ENCODE data around the gene BRI3.

DNA sequence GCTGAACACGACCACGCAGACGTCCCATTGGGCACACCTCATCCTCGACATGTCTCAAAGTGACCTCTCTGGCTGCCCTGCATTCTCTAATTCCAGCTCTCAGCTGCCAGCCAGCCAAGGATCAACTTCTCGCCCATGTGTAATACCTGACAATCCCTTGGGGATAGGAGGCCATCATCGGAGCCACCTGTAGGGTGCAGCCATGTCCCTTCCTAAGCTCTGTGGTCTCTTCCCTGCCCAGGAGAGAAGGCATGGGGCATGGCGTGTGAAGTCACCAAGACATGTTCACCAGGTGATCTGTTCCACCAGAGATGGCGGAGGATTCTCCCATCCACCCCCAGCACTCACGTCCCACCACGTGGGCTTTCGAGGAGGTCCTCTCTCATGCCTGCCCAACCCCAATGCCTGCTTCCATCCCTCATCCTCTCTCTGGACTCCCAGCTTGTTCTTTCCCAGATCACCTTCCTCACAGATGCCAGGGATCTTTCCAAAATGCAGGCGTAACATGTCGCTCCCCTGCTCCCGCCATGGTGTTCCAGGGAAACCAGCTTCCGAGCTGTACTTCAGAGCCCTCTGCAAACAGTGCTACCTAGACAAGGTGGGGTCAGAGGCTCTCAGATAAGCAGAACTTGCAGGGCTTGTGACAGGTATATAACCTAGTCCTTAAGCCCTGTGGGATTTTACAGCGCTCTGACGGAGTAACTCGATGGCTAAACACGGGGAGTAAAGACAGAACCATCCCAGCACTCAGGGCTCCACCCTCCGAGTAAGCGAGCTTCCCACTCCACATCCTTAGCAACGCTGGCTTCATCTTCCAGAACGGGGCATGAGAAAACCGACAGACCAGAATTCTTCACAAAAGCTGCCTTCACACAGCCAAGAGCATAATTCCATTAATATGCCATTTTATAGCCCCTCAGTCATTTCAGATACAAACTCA, 41.1 kb downstream of the BRI3 start:
- TF ChIP-seq POLR2A (IDR thresholded peaks at IDR 0.05; ENCODE audit: low read depth, low read length) (no peak), POLR2AphosphoS5 (IDR thresholded peaks at IDR 0.05; ENCODE audit: low read depth, low read length) (no peak), PAX5 (IDR thresholded peaks at IDR 0.05; ENCODE audit: insufficient read depth, low read length, severe bottlenecking) (no peak), POU2F2 (IDR thresholded peaks at IDR 0.05; ENCODE audit: low read depth, low read length) (no peak), SPI1 (IDR thresholded peaks at IDR 0.05; ENCODE audit: low read depth, low read length) (no peak)

Data from GM12891 (cell line).